Peyer's patch (tissue), 4 donors: ENCODE data around the gene ANKRD40CL. TPM values are rescaled to one million over a fixed set of nuclear protein-coding genes. Genes with fewer than 3 reads are reported as not detected.

Experiments used
- DNase-seq, 3 donors: peaks; one replicate each; pipeline ENCODE4 v3.0.0-alpha.2; 2017 to 2019
- H3K27ac ChIP-seq, 4 donors: fragments of 200-600 bp; sonication (generic); one replicate each; pipeline ENCODE4 v1.5.1; 2016 to 2019
- H3K27me3 ChIP-seq, 2 donors: fragments of 200-600 bp; sonication (generic); one replicate each; pipeline ENCODE4 v1.5.1; 2019
- H3K36me3 ChIP-seq, 3 donors: fragments of 200-600 bp; sonication (generic); one replicate each; pipeline ENCODE4 v1.5.1; 2016 to 2019
- H3K4me1 ChIP-seq, 4 donors: fragments of 200-600 bp; sonication (generic); one replicate each; pipeline ENCODE4 v1.5.1; 2016 to 2019
- H3K4me3 ChIP-seq, 4 donors: fragments of 200-600 bp; sonication (generic); 1 replicate in 3 of 4; 2 replicates in 1 of 4; pipeline ENCODE4 v1.5.1; 2016 to 2019; ENCODE audit warnings: mild to moderate bottlenecking in 1 of 4
- H3K9me3 ChIP-seq, 4 donors: fragments of 200-600 bp; sonication (generic); one replicate each; pipeline ENCODE4 v1.5.1; 2016 to 2019; ENCODE audit warnings: mild to moderate bottlenecking in 1 of 4
- POLR2A ChIP-seq, 2 donors: fragments of 450-650 bp; IDR thresholded peaks; one replicate each; pipeline ENCODE4 v1.5.1; 2017; ENCODE audit warnings: antibody characterized with exemption in 2 of 2, mild to moderate bottlenecking in 2 of 2, moderate library complexity in 2 of 2
- total RNA-seq, 4 donors: library from RNA; depleted of rRNA; stranded (reverse); fragments of >200 nt; gene quantifications; one replicate each; pipeline ENCODE4 v1.1.0, GENCODE V29; 2016
- TF ChIP-seq, protein P1 (sequence below), 6 experiments: fragments of 450-650 bp in 4 of 6; fragments of 200-600 bp in 2 of 6; sonication (generic) in 1 of 6; IDR thresholded peaks; one replicate each; pipeline ENCODE4 v1.5.1; 2017 to 2019; ENCODE audit warnings: antibody characterized with exemption in 6 of 6, mild to moderate bottlenecking in 3 of 6, moderate library complexity in 1 of 6

The ANKRD40CL gene
- total RNA-seq, 4 donors from 2014 or later, result 9.9 to 150 (median 139) TPM

GRCh38 chr17:50765454-50766221 is 1.7 kb downstream of the ANKRD40CL start:
- H3K4me1 ChIP-seq, result peaks cover 0 to 34% (median 7%) of the 10 kb centered on the region in 4 donors
- TF ChIP-seq, protein P1, sequence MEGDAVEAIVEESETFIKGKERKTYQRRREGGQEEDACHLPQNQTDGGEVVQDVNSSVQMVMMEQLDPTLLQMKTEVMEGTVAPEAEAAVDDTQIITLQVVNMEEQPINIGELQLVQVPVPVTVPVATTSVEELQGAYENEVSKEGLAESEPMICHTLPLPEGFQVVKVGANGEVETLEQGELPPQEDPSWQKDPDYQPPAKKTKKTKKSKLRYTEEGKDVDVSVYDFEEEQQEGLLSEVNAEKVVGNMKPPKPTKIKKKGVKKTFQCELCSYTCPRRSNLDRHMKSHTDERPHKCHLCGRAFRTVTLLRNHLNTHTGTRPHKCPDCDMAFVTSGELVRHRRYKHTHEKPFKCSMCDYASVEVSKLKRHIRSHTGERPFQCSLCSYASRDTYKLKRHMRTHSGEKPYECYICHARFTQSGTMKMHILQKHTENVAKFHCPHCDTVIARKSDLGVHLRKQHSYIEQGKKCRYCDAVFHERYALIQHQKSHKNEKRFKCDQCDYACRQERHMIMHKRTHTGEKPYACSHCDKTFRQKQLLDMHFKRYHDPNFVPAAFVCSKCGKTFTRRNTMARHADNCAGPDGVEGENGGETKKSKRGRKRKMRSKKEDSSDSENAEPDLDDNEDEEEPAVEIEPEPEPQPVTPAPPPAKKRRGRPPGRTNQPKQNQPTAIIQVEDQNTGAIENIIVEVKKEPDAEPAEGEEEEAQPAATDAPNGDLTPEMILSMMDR (IDR thresholded peaks at IDR 0.05), result no peak
- TF ChIP-seq POLR2A (IDR thresholded peaks at IDR 0.05), result peak in 1 of 2 donors; percentile 49

GRCh38 chr17:50764734-50765149 is 2.6 kb downstream of the ANKRD40CL start:
- no peak for DNase-seq
- peak overlapping the region in 1 of 4 donors; percentile 94 for H3K27ac ChIP-seq

More at GRCh38 chr17:50765454-50766221, 1.7 kb downstream of the ANKRD40CL start:
- peak in 2 of 3 donors; percentile 73 to 74 for DNase-seq
- Histone ChIP-seq H3K4me3 (peak overlapping the region in 2 of 4 donors; percentile 52 to 58), H3K27ac (peak overlapping the region in 3 of 4 donors; percentile 82 to 96 (median 94)), H3K36me3 (peaks cover 0 to 21% (median 0%) of the 10 kb centered on the region in 3 donors), H3K9me3 (no peaks in the 10 kb centered on the region), H3K27me3 (no peaks in the 10 kb centered on the region)

GRCh38 chr17:50763716-50764475 is 3.4 kb downstream of the ANKRD40CL start:
- Histone ChIP-seq H3K27ac (peak overlapping the region in 1 of 4 donors; percentile 94), H3K4me3 (no peak overlapping the region), H3K9me3 (no peaks in the 10 kb centered on the region), H3K27me3 (no peaks in the 10 kb centered on the region), H3K36me3 (peaks cover 0 to 24% (median 0%) of the 10 kb centered on the region in 3 donors), H3K4me1 (peaks cover 0 to 25% (median 7%) of the 10 kb centered on the region in 4 donors)
- TF ChIP-seq, protein P1 (IDR thresholded peaks at IDR 0.05), result no peak
- TF ChIP-seq POLR2A (IDR thresholded peaks at IDR 0.05), result no peak
- peak in 1 of 3 donors; percentile 47 for DNase-seq

More at GRCh38 chr17:50764734-50765149, 2.6 kb downstream of the ANKRD40CL start:
- Histone ChIP-seq H3K27me3 (no peaks in the 10 kb centered on the region), H3K36me3 (peaks cover 0 to 21% (median 0%) of the 10 kb centered on the region in 3 donors), H3K9me3 (no peaks in the 10 kb centered on the region), H3K4me1 (peaks cover 0 to 33% (median 7%) of the 10 kb centered on the region in 4 donors), H3K4me3 (peak overlapping the region in 2 of 4 donors; percentile 52 to 58)
- TF ChIP-seq, protein P1 (IDR thresholded peaks at IDR 0.05), result no peak
- no peak for TF ChIP-seq POLR2A (IDR thresholded peaks at IDR 0.05)

GRCh38 chr17:50762177-50762576 is 5.1 kb downstream of the ANKRD40CL start:
- Histone ChIP-seq H3K27ac (no peak overlapping the region), H3K4me1 (peaks cover 0 to 25% (median 7%) of the 10 kb centered on the region in 4 donors), H3K9me3 (no peaks in the 10 kb centered on the region), H3K4me3 (no peak overlapping the region), H3K27me3 (no peaks in the 10 kb centered on the region), H3K36me3 (peaks cover 0 to 26% (median 0%) of the 10 kb centered on the region in 3 donors)
- no peak for TF ChIP-seq POLR2A (IDR thresholded peaks at IDR 0.05)
- no peak for DNase-seq

DNA sequence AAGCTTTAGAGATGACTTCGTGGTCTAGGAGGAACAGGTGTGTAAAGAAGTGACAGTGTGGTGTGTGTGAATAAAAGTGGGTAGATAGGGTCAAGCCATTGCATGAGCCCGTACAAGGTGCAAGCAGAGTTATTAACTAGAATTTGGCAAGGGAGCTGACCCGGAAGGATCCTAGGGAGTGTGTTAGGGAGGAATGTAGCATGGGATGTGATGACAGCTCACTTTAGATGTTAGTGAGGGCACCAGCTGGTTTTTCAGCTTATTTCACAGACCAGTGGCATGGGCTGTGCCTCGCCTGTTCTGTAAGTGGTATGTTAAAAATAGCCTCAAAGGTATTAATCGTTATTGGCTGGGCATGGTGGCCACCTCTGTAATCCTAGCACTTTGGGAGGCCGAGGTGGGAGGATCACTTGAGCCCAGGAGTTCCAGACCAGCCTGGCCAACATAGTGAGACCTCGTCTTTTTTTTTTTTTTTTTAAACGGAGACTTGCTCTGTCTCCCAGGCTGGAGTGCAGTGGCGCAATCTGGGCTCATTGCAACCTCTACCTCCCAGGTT is 8.3 kb downstream of the ANKRD40CL start:
- no peaks in the 10 kb centered on the region for H3K9me3 ChIP-seq
- no peak for TF ChIP-seq POLR2A (IDR thresholded peaks at IDR 0.05)
- TF ChIP-seq, protein P1 (IDR thresholded peaks at IDR 0.05), result no peak
- H3K4me1 ChIP-seq, result peaks cover 0 to 14% (median 2%) of the 10 kb centered on the region in 4 donors
- H3K27me3 ChIP-seq, result no peaks in the 10 kb centered on the region
- DNase-seq, result no peak
- H3K4me3 ChIP-seq, result no peak overlapping the region
- no peak overlapping the region for H3K27ac ChIP-seq
- H3K36me3 ChIP-seq, result peaks cover 0 to 43% (median 0%) of the 10 kb centered on the region in 3 donors
